Esophagus muscularis mucosa (tissue), 3 donors: ENCODE data around the gene MMS19.

Experiments used
- POLR2A ChIP-seq: fragments of 450-650 bp; IDR thresholded peaks from one replicate; pipeline ENCODE4 v1.6.1; 2017; ENCODE audit warnings: antibody characterized with exemption, moderate library complexity, mild to moderate bottlenecking, low read depth
- TF ChIP-seq, protein P1 (sequence below), 3 experiments: fragments of 200-600 bp in 2 of 3; fragments of 450-650 bp in 1 of 3; sonication (generic) in 2 of 3; IDR thresholded peaks; one replicate each; pipeline ENCODE4 v1.5.1; 2017 to 2019; ENCODE audit warnings: antibody characterized with exemption in 3 of 3, mild to moderate bottlenecking in 2 of 3, moderate library complexity in 1 of 3

DNA sequence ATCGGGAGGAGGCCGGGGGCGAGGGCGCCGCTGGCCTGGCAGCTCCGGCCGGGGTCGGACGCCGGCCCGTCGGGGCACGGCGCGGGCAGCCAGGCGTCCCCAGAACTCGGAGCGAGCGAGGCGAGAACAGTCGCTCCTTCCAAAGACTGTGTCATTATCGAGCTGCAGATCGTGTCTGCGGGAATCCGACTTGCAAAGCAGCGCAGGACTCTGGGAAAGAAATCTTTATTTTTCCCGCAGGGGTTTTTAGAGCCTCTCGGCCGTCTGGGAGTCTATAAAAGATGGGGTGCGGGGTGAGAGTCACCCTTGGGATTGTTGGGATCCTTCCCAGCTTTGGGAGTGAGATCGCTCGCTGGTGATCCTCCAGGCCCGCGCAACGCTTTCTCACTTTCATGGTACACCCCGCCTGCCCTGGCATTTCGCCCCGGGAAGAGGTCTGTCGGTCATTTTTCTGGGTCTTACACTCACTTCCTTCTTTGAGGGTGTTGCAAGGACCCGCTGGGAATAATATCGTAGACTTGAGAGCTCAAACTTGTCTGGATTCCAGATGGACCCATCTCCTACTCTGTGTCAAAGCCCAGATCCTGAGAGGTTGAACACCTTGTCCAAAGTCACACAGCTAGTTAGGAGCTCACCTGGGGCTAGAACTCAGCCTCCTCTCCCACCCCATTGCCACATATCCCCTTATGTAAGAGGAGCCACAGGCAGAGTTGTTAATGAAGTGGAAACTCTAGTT lies 1.5 kb upstream of the MMS19 start:
- no peak for TF ChIP-seq POLR2A
- TF ChIP-seq, protein P1, sequence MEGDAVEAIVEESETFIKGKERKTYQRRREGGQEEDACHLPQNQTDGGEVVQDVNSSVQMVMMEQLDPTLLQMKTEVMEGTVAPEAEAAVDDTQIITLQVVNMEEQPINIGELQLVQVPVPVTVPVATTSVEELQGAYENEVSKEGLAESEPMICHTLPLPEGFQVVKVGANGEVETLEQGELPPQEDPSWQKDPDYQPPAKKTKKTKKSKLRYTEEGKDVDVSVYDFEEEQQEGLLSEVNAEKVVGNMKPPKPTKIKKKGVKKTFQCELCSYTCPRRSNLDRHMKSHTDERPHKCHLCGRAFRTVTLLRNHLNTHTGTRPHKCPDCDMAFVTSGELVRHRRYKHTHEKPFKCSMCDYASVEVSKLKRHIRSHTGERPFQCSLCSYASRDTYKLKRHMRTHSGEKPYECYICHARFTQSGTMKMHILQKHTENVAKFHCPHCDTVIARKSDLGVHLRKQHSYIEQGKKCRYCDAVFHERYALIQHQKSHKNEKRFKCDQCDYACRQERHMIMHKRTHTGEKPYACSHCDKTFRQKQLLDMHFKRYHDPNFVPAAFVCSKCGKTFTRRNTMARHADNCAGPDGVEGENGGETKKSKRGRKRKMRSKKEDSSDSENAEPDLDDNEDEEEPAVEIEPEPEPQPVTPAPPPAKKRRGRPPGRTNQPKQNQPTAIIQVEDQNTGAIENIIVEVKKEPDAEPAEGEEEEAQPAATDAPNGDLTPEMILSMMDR (IDR thresholded peaks at IDR 0.05): no peak
